ENCODE results near the gene PHC3. TPM values are rescaled to one million over a fixed set of nuclear protein-coding genes. Genes with fewer than 3 reads are reported as not detected.
"Not testable (repeated sequence)": the region's sequence is repeated elsewhere in the genome, so short reads cannot be mapped to it uniquely, and the experiment has no call there.

Gene PHC3
- total RNA-seq, 1 donor from 2014 or later, result 46.9 TPM

DNA sequence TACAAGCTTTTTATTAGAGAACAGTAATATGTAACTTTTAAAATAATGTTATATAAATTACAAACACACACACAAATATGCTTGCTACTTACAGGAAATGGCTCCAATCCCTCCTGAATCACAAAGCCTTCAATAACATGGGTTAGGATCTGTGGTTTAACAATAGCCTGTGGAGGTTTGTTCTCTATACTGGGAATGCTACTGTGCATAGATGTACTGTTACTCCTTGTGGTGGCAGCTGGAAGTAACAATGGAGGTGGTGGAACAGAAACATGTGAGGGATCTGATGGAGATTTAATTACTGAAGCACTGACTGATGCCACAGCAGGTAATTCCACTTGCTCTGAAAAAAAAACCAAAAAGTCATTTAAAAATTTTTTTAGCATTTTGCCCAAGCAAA, 64.4 kb downstream of the PHC3 start:
- DNase-seq (ENCODE audit: extremely low spot score in 2 of 2), result no peak
- H3K9me3 ChIP-seq, result no peaks in the 10 kb centered on the region
- no peak overlapping the region for H3K4me3 ChIP-seq
- H3K36me3 ChIP-seq, result peaks cover 0 to 73% of the 10 kb centered on the region in 2 donors
- H3K27me3 ChIP-seq, result no peaks in the 10 kb centered on the region
- no peaks in the 10 kb centered on the region for H3K4me1 ChIP-seq
- intact Hi-C loops (cut with DNase I), result no loop called here
- TF ChIP-seq, protein P1, sequence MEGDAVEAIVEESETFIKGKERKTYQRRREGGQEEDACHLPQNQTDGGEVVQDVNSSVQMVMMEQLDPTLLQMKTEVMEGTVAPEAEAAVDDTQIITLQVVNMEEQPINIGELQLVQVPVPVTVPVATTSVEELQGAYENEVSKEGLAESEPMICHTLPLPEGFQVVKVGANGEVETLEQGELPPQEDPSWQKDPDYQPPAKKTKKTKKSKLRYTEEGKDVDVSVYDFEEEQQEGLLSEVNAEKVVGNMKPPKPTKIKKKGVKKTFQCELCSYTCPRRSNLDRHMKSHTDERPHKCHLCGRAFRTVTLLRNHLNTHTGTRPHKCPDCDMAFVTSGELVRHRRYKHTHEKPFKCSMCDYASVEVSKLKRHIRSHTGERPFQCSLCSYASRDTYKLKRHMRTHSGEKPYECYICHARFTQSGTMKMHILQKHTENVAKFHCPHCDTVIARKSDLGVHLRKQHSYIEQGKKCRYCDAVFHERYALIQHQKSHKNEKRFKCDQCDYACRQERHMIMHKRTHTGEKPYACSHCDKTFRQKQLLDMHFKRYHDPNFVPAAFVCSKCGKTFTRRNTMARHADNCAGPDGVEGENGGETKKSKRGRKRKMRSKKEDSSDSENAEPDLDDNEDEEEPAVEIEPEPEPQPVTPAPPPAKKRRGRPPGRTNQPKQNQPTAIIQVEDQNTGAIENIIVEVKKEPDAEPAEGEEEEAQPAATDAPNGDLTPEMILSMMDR (IDR thresholded peaks at IDR 0.05), result no peak
- no peak for TF ChIP-seq POLR2AphosphoS5 (IDR thresholded peaks at IDR 0.05; ENCODE audit: insufficient read depth in 1 of 2, low read depth in 1 of 2)
- no peak for TF ChIP-seq POLR2A (IDR thresholded peaks at IDR 0.05)
- no peak overlapping the region for H3K27ac ChIP-seq

DNA sequence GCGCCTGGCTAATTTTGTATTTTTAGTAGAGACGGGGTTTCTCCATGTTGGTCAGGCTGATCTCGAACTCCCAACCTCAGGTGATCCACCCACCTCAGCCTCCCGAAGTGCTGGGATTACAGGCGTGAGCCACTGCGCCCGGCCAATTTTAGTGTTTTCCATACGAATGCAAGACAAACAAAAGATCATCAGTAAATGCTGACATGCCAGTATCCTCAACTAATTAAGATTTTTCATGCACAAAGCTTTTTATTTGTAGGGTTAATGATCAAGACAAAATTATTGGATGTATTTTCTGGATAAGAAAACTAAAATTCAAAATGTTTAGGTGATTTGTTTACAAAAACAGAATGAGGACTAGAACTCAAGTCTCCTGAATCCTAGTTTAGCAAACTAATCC, 67.4 kb downstream of the PHC3 start:
- peaks cover 0 to 59% of the 10 kb centered on the region in 2 donors for H3K36me3 ChIP-seq
- H3K27ac ChIP-seq; H3K4me3 ChIP-seq; H3K9me3 ChIP-seq; DNase-seq (ENCODE audit: extremely low spot score in 2 of 2); H3K27me3 ChIP-seq; intact Hi-C loops (cut with DNase I); H3K4me1 ChIP-seq: not testable (repeated sequence)

DNA sequence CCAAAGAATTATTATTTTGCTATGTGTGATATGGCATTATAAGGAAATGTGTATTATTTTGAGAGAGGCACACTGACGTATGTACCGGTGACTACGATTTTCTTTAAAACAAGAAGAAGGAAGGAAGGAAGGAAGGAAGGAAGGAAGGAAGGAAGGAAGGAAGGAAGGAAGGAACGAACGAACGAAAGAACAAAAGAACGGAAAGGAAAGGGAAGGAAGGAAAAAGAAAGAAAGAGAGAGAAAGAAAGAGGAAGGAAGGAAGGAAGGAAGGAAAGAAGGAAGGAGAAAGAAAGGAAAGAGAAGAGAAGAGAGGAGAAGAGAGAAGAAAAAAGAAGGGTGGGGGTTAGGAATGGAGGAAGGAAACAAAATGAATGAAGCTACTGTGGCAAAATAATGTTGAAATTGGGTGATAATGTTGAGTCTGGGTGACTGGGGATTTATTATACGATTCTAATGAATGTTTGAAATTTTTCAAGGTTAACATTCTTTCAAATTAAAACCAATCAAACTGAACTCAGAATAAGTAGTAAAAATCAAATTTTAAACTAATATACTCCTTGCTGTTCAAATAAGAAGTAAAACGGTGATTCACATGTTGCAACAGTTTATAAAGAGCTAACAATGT, 70.3 kb downstream of the PHC3 start:
- DNase-seq (ENCODE audit: extremely low spot score in 2 of 2), result no peak
- H3K36me3 ChIP-seq, result peaks cover 0 to 41% of the 10 kb centered on the region in 2 donors
- H3K4me3 ChIP-seq, result no peak overlapping the region

DNA sequence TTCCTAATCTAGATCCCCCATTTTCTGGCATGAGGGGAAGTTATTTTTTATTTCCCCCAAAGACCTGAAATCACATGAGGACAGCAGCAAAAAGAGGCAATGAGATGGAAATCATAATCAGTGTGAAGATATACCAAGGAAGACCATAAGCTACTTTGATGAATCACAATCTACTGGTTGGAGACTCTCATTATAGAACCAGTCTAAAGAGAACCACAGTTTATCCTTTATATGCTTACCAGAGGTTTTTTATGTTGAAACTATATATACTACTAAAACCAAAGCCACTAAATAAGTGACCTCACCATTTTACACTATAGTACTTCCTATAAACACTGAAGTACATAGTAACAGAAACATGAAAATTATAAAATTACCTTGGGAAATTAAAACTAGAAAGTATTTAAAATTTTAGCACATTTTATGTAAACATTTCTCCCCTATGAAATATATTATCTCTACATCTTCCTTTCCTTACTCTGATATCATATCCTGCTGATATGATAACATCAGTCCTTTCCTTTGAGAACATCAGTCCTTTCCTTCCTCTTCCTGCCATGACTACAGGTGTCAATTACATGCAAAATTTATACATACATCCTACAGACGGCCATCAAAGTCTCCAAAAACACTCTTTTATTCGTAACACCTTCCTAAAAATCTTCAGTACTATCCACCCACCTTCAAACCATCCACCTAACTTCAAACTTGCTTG, 71.8 kb downstream of the PHC3 start:
- no peak overlapping the region for H3K4me3 ChIP-seq
- TF ChIP-seq POLR2A (IDR thresholded peaks at IDR 0.05), result no peak
- TF ChIP-seq, protein P1 (IDR thresholded peaks at IDR 0.05), result no peak
- TF ChIP-seq POLR2AphosphoS5 (IDR thresholded peaks at IDR 0.05; ENCODE audit: insufficient read depth in 1 of 2, low read depth in 1 of 2), result no peak
- no peaks in the 10 kb centered on the region for H3K9me3 ChIP-seq
- intact Hi-C loops (cut with DNase I), result no loop called here
- no peak for DNase-seq (ENCODE audit: extremely low spot score in 2 of 2)
- H3K27me3 ChIP-seq, result no peaks in the 10 kb centered on the region
- peaks cover 0 to 30% of the 10 kb centered on the region in 2 donors for H3K36me3 ChIP-seq
- no peaks in the 10 kb centered on the region for H3K4me1 ChIP-seq
- no peak overlapping the region for H3K27ac ChIP-seq

More for the DNA sequence above, 70.3 kb downstream of the PHC3 start:
- intact Hi-C loops (cut with DNase I), result no loop called here
- Histone ChIP-seq H3K9me3 (no peaks in the 10 kb centered on the region), H3K27ac (no peak overlapping the region), H3K4me1 (no peaks in the 10 kb centered on the region), H3K27me3 (no peaks in the 10 kb centered on the region)
- TF ChIP-seq POLR2A (IDR thresholded peaks at IDR 0.05) (no peak), POLR2AphosphoS5 (IDR thresholded peaks at IDR 0.05; ENCODE audit: insufficient read depth in 1 of 2, low read depth in 1 of 2) (no peak)
- TF ChIP-seq, protein P1 (IDR thresholded peaks at IDR 0.05), result no peak

DNA sequence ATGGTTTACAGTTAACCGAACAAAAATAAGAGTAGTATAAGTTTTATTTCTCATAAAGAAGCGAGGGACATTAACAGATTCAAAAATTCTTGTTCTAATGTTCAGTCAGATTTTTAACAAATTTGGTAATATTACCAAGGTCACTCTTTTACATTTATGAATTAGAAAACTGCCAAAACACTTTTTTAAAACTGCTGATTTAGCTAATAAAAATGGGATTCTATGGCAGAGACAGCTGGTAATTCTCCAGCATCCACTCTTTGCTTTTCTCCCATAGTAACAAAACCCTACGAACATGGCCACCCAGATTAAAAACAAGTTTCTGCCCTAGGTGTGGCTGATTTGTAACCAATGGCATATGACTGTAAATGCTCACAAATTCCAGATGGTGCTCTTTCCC, 72.6 kb downstream of the PHC3 start:
- TF ChIP-seq POLR2A (IDR thresholded peaks at IDR 0.05) (no peak), POLR2AphosphoS5 (IDR thresholded peaks at IDR 0.05; ENCODE audit: insufficient read depth in 1 of 2, low read depth in 1 of 2) (no peak)
- TF ChIP-seq, protein P1 (IDR thresholded peaks at IDR 0.05), result no peak
- intact Hi-C loops (cut with DNase I), result no loop called here
- Histone ChIP-seq H3K27ac (no peak overlapping the region), H3K4me1 (no peaks in the 10 kb centered on the region), H3K27me3 (no peaks in the 10 kb centered on the region), H3K9me3 (no peaks in the 10 kb centered on the region), H3K4me3 (no peak overlapping the region), H3K36me3 (peaks cover 0 to 29% of the 10 kb centered on the region in 2 donors)
- DNase-seq (ENCODE audit: extremely low spot score in 2 of 2), result no peak
